ENCODE measurements around the gene ANKRD65. TPM values are rescaled to one million over a fixed set of nuclear protein-coding genes. Genes with fewer than 3 reads are reported as not detected.

Gene ANKRD65
- total and polyA plus RNA-seq, 2 donors (not counting 3 experiments of a cell fraction or from before 2014, with no cell fraction given) = 0.15 to 0.38 TPM

GRCh38 chr1:1441002-1441888 is 20.2 kb upstream of the ANKRD65 start:
- DNase-seq (ENCODE audit: low read depth, low spot score) (peak; percentile 37), FAIRE-seq (peak; percentile 26)
- Histone ChIP-seq H3K36me3 (ENCODE audit: control insufficient read depth in 2 of 2, extremely low read depth in 1 of 2, insufficient read depth in 2 of 2, low read length in 2 of 2) (no peaks in the 10 kb centered on the region), H3K4me3 (replicated peaks in 1 of 3; ENCODE audit: insufficient read depth in 1 of 3, low read depth in 1 of 3, low read length in 3 of 3) (no peak overlapping the region), H2AFZ (ENCODE audit: low read depth, low read length) (no peak overlapping the region), H4K20me1 (replicated peaks; ENCODE audit: control insufficient read depth, extremely low read depth, insufficient read depth, low read length) (no peaks in the 10 kb centered on the region), H3K9me1 (replicated peaks; ENCODE audit: control insufficient read depth, extremely low read depth, insufficient read depth, low read length) (no peaks in the 10 kb centered on the region), H3K4me2 (ENCODE audit: insufficient read depth, low read length) (no peak overlapping the region), H3K79me2 (ENCODE audit: control insufficient read depth, insufficient read depth, low read length) (no peaks in the 10 kb centered on the region), H3K9ac (replicated peaks; ENCODE audit: extremely low read depth, insufficient read depth, low read length) (no peak overlapping the region), H3K4me1 (ENCODE audit: control insufficient read depth, extremely low read depth, insufficient read depth, low read length) (no peaks in the 10 kb centered on the region), H3K9me3 (replicated peaks; ENCODE audit: control insufficient read depth, insufficient read depth, low read length) (no peaks in the 10 kb centered on the region), H3K27ac (ENCODE audit: insufficient read depth, low read depth, low read length) (no peak overlapping the region), H3K27me3 (ENCODE audit: control insufficient read depth in 2 of 2, insufficient read depth in 2 of 2, low read length in 2 of 2) (no peaks in the 10 kb centered on the region)
- TF ChIP-seq GATA2 (IDR thresholded peaks at IDR 0.05; ENCODE audit: insufficient read depth, insufficient read length, low read depth, low read length) (no peak), EZH2 (IDR thresholded peaks at IDR 0.05; ENCODE audit: borderline replicate concordance, low read depth, low read length, severe bottlenecking) (no peak), MYC (IDR thresholded peaks at IDR 0.05; ENCODE audit: low read depth, low read length) (peak; percentile 25), MAX (IDR thresholded peaks at IDR 0.05; ENCODE audit: insufficient read depth, insufficient read length) (peak; percentile 54), POLR2AphosphoS5 (IDR thresholded peaks at IDR 0.05; ENCODE audit: insufficient read depth, low read depth, low read length) (no peak), FOS (IDR thresholded peaks at IDR 0.05; ENCODE audit: borderline replicate concordance, insufficient read depth, low read length) (no peak), CTCF (IDR thresholded peaks at IDR 0.05; ENCODE audit: extremely low read depth in 1 of 2, insufficient read depth in 1 of 2, low read depth in 1 of 2, low read length in 2 of 2) (peak; percentile 86 to 99), POLR2A (IDR thresholded peaks at IDR 0.05; ENCODE audit: low read depth, low read length) (no peak)
- ChIA-PET POLR2A (no interaction called here), CTCF (interaction anchor here (1.1 to 4.4 kb wide), 12 partner anchors 9 to 69 kb away, joined by 3 to 31 read pairs (median 8); partner anchors contain the start of genes ANKRD65, ATAD3C, AURKAIP1 and CCNL2)
- BruUV-seq (replicated peaks) = no TSS peak
- intact Hi-C loops (cut with micrococcal nuclease) = loop anchor here (1.0 to 2.0 kb wide), 3 partner anchors 34 to 66 kb away; partner anchors contain the start of genes AURKAIP1, CCNL2 and MRPL20
- dilution Hi-C loops (cut with MboI; ENCODE audit: extremely low pct_ligation_motif_present, low sequenced_read_pairs) = no loop called here
